Superior temporal gyrus (tissue), 1 donor: Measurements from ENCODE around the gene GNAO1.
A peak's percentile ranks its signal among the peaks of the same experiment; 100 is the strongest.

Experiments
- DNase-seq: peaks from one replicate; pipeline ENCODE4 v3.0.0-alpha.2; 2016; ENCODE audit errors: extremely low spot score

GNAO1 gene

DNA sequence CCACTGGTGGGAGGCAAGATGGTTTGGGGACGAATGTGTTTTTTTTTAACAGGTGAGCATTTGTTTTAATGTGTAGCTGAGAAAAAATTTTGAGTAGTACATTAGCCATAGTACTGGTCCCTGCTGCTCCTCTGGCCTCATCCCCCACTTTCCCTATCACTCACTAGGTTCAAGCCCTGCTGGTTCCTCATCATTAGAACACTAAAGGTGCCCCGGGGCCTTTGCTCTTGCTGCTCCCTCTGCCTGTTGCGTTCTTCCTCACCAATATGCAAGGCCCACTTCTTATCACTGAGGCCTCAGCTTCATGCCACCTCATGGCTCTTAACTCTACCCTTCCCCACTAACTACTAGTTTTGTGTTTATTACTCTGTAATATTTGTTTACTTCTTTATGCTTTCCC, 74.5 kb downstream of the GNAO1 start:
- DNase-seq, result no peak

GRCh38 chr16:56266641-56267607, 75.6 kb downstream of the GNAO1 start:
- no peak for DNase-seq

GRCh38 chr16:56267888-56268287, 76.6 kb downstream of the GNAO1 start:
- no peak for DNase-seq

- DNase-seq, result no peak
These were observed 77.5 kb downstream of the GNAO1 start for GRCh38 chr16:56268799-56269198.

GRCh38 chr16:56269281-56269680, 78.0 kb downstream of the GNAO1 start:
- peak; percentile 44 for DNase-seq

GRCh38 chr16:56269811-56270684, 78.8 kb downstream of the GNAO1 start:
- peak; percentile 80 for DNase-seq

DNA sequence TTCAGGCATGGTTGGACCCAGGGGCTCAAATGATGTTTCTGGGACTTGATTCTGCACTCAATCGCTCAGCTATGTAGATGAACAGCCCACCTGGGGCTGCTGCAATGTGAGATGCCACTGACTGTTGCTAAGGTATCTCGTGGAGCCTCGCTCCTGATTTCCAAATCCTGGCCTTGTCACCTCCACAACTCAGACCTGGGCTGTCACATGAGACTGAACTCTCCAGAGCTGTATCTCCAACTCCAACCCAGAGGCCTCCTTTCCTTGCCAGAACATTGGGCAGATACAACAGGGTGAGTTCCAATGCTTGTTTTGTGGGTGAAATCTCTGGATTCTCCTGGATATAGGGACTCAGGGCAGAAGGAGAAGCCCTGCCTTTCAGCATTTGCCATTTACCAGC, 79.5 kb downstream of the GNAO1 start:
- DNase-seq, result peak; percentile 24

- no peak for DNase-seq
These were observed 81.2 kb downstream of the GNAO1 start for GRCh38 chr16:56272583-56272894.

DNA sequence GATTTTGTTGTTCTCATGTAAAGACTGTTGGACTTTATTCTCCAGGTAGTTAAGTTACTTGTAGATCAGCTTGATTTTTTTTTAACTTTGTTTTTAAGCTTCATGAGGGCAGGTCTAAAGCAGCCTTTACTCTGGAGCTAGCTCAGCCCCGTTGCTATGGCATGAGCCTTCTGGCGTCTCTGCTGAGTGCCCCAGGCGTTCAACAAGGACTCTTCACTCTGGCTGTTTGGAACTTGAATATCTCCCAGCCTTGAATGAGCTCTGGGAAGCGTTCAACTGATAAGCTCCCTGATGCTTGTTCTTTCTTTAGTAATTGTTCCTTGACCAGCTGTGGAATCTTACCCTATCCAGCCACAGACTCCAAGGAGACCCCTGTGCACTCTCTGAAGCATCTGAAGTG, 82.3 kb downstream of the GNAO1 start:
- no peak for DNase-seq

- DNase-seq, result no peak
These were observed 83.1 kb downstream of the GNAO1 start for GRCh38 chr16:56274369-56274768.

- DNase-seq, result no peak
These were observed 83.8 kb downstream of the GNAO1 start for GRCh38 chr16:56275076-56275475.

DNA sequence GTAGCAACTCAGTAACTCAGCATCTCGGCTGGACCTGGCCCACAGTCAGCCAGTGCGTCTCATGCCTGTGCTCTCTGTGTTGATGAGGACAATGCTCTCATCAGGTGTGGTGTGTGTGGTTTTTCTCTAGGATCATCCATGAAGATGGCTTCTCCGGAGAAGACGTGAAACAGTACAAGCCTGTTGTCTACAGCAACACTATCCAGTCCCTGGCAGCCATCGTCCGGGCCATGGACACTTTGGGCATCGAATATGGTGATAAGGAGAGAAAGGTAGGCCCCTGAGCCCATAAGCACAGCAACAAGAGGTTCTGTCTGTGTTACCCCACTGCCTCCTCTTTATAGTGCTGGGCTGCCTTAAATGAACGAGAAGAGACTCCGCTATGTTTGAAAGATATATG, 84.5 kb downstream of the GNAO1 start:
- DNase-seq, result no peak

GRCh38 chr16:56277075-56277474, 85.8 kb downstream of the GNAO1 start:
- DNase-seq, result no peak

DNA sequence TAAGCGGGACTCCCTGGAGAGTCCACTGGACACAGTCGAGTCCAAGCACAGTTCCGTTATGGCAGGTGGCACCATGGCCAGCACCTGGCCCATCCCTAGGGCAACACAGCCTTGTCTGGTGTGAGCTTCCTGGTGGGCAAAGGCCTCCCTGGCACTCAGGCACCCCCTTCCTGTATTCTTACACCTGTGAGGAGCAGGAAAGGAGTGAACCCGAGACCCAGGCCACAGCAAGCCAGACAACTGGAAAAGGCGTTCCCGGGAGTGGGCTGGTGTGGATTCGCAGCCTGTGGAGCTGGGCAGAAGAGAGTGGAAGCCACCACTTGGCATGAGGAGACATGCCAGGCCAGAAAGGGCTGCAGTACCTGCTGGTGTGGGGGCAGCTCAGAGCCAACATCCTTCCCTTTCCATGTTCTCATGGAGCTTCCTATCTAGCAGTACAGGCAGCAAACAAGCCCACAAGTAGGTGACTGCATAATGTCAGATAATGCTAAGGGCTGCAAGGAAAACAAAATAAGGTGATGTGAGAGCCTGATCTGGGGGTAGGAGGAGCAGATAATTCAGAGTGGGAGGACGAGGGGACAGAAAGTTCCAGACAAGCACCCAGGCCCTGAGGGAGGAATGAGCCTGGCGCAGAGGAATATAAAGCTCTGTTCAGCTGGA, 87.0 kb downstream of the GNAO1 start:
- no peak for DNase-seq

- no peak for DNase-seq
These were observed 87.8 kb downstream of the GNAO1 start for GRCh38 chr16:56279132-56279531.

- no peak for DNase-seq
These were observed 88.6 kb downstream of the GNAO1 start for GRCh38 chr16:56279914-56280313.

DNA sequence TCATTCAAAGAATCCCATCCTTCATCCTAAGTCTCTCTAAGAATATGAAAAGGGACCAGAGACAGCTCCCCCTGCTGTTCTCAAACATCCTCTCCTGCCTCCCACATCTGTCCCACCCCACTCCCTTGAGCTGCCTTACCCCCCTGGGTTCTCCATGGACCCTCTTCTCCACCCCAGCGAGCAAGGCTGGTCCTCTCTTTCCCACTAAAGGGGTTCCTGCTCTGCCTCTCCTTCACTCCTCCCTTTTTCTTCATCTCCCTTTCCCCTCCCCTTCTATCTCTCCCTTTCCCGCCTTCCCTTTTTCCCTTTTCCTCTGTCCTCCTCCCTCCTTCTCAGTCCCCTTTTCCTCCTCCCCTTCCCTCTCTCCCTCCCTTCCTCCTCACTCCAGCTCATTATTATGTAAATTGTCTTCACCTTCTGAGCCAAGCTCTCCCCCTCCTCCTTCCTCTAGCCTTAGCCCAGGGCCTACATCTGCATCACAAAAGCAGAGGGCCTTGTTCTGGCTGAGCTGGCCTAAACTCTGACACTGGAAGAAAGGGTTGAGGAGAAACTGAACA, 90.0 kb downstream of the GNAO1 start:
- DNase-seq, result no peak

DNA sequence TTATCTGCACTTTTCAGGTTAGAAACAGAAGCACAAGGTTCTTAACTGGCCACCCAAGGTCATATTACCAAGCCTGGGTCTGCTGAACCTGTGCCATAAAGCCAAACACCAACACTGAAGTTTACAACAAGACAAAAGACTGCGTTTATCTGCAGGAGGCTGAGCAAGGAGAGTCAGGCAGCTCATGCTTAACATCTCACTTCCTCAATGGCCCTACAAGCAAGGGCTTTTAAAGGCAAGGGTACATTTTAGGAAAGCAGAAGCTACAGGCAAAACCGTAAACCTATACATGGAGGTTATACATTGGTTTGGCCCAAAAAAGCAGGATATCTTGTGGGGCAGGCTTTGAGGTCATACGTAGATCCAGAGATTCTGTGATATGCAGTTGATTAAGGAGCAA, 91.2 kb downstream of the GNAO1 start:
- DNase-seq, result no peak

DNA sequence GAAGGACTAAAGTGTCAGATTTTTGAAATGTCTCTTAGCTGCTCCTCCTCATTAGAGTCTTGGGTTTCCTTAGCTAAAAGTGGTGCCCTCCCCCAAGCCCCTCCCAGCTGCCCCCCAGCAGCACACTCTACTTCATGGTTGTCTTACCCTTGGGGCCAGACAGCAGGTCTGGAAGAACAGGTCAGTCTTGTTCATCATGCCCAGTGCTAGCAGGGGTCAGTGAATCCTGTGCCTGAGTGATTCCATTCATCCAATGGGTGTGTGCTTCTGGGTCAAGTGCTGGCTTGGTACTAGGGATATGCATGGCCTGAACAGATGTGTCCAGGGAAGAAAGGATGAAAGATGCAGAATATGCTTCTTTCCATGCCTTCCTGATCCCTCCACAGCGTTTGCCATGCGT, 93.2 kb downstream of the GNAO1 start:
- DNase-seq, result no peak

- no peak for DNase-seq
These were observed 95.5 kb downstream of the GNAO1 start for GRCh38 chr16:56286809-56287208.

- DNase-seq, result no peak
These were observed 96.7 kb downstream of the GNAO1 start for GRCh38 chr16:56288019-56288418.

DNA sequence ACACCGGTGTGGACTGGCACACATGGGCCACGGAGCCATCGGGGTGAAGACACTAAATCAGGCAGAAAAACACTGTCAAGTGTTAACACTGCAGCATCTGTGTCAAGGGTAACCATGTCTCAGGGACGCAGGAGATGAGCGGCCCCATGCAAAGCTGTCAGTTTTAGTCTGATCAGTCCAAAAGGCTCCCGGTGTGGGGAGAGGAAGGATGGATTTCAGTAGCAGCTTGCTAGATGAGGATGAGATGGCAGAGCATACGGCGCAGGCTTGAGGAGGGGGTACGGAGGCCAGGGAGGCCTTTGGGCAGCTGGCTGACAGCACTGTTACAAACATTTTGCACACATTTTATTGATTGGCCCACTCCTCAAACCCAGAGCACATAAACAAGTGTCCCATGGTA, 98.1 kb downstream of the GNAO1 start:
- DNase-seq, result no peak
